OCI-LY1 (cell line): ENCODE data around the gene LIPG.

Experiments used
- H2AFZ ChIP-seq: fragments of 200-600 bp; sonication (generic), shearing (Covaris generic); 2 replicates; pipeline ENCODE4 v1.6.0; 2014; ENCODE audit warnings: antibody characterized with exemption, mild to moderate bottlenecking, low read length
- H3F3A ChIP-seq: fragments of 200-600 bp; sonication (generic), shearing (Covaris generic); 2 replicates; pipeline ENCODE4 v1.6.0; 2014; ENCODE audit warnings: mild to moderate bottlenecking, antibody characterized with exemption, low read length, moderate library complexity; ENCODE audit not compliant: insufficient read depth
- H3K27ac ChIP-seq: fragments of 200-600 bp; sonication (generic); 2 replicates; pipeline ENCODE4 v1.5.1; 2014; ENCODE audit warnings: low read length, mixed run types, mild to moderate bottlenecking, low read depth; ENCODE audit not compliant: poor library complexity, severe bottlenecking
- H3K27me3 ChIP-seq: fragments of 200-600 bp; sonication (generic); 2 replicates; pipeline ENCODE4 v1.6.0; 2014; ENCODE audit warnings: antibody characterized with exemption, mild to moderate bottlenecking, low read length, moderate library complexity; ENCODE audit not compliant: insufficient read depth
- H3K36me3 ChIP-seq: fragments of 200-600 bp; sonication (generic); 2 replicates; pipeline ENCODE4 v1.6.1; 2014; ENCODE audit warnings: mild to moderate bottlenecking, antibody characterized with exemption, low read length, moderate library complexity, mixed read lengths; ENCODE audit not compliant: insufficient read depth
- H3K4me1 ChIP-seq: fragments of 200-600 bp; sonication (generic); 2 replicates; pipeline ENCODE4 v1.5.1; 2014; ENCODE audit warnings: mild to moderate bottlenecking, low read length, moderate library complexity; ENCODE audit not compliant: insufficient read depth, severe bottlenecking
- H3K4me2 ChIP-seq: fragments of 200-600 bp; sonication (generic), shearing (Covaris generic); 2 replicates; pipeline ENCODE4 v1.6.1; 2014; ENCODE audit warnings: low read length
- H3K4me3 ChIP-seq: fragments of 200-600 bp; sonication (generic); 2 replicates; pipeline ENCODE4 v1.5.1; 2014; ENCODE audit warnings: low read length, low read depth, mild to moderate bottlenecking, mixed read lengths; ENCODE audit not compliant: poor library complexity, severe bottlenecking
- H3K79me2 ChIP-seq: fragments of 200-600 bp; shearing (Covaris generic); 2 replicates; pipeline ENCODE4 v1.6.1; 2016; ENCODE audit warnings: mixed run types, low read length, mixed read lengths; ENCODE audit not compliant: insufficient read depth
- H3K9ac ChIP-seq: fragments of 200-600 bp; sonication (generic), shearing (Covaris generic); 2 replicates; pipeline ENCODE4 v1.6.1; 2014; ENCODE audit warnings: mild to moderate bottlenecking, low read length, mixed read lengths
- H3K9me2 ChIP-seq: fragments of 200-600 bp; sonication (generic), shearing (Covaris generic); 2 replicates; pipeline ENCODE4 v1.6.1; 2014; ENCODE audit warnings: low read depth, mild to moderate bottlenecking, low read length, mixed read lengths
- H3K9me3 ChIP-seq: fragments of 200-600 bp; shearing (Covaris generic); 2 replicates; pipeline ENCODE4 v1.6.1; 2014; ENCODE audit warnings: low read length, mixed read lengths
- H4K20me1 ChIP-seq: fragments of 200-600 bp; sonication (generic), shearing (Covaris generic); 2 replicates; pipeline ENCODE4 v1.6.0; 2016; ENCODE audit warnings: mild to moderate bottlenecking, low read length; ENCODE audit not compliant: insufficient read depth
- CTCF ChIP-seq: fragments of 200-600 bp; sonication (generic), shearing (Covaris generic); IDR thresholded peaks from 2 replicates; pipeline ENCODE4 v1.5.1; 2017; ENCODE audit warnings: mild to moderate bottlenecking, antibody characterized with exemption, low read length, moderate library complexity, mixed read lengths
- EZH2 ChIP-seq: fragments of 200-600 bp; sonication (generic), shearing (Covaris generic); IDR thresholded peaks from 2 replicates; pipeline ENCODE4 v1.8.0; 2017; ENCODE audit warnings: borderline replicate concordance, mixed run types, mild to moderate bottlenecking, antibody characterized with exemption, low read length, moderate library complexity, mixed read lengths

LIPG gene

GRCh38 chr18:49537232-49537896 is 24.5 kb upstream of the LIPG start:
- no peak overlapping the region for H2AFZ ChIP-seq
- H3F3A ChIP-seq: no peaks in the 10 kb centered on the region
- TF ChIP-seq EZH2 (no peak), CTCF (no peak)
- no peaks in the 10 kb centered on the region for H3K9me2 ChIP-seq
- H3K27me3 ChIP-seq: no peaks in the 10 kb centered on the region
- no peak overlapping the region for H3K4me2 ChIP-seq
- H3K36me3 ChIP-seq: no peaks in the 10 kb centered on the region
- H3K27ac ChIP-seq: no peak overlapping the region
- H4K20me1 ChIP-seq: no peaks in the 10 kb centered on the region
- H3K9me3 ChIP-seq: peaks cover 8% of the 10 kb centered on the region; the same call in 1 of the 2 replicates
- H3K4me3 ChIP-seq: no peak overlapping the region
- no peaks in the 10 kb centered on the region for H3K79me2 ChIP-seq
- H3K9ac ChIP-seq: no peak overlapping the region
- H3K4me1 ChIP-seq: no peaks in the 10 kb centered on the region

- Histone ChIP-seq H3K4me3 (no peak overlapping the region), H3K79me2 (no peaks in the 10 kb centered on the region), H2AFZ (no peak overlapping the region), H3K9me3 (no peaks in the 10 kb centered on the region), H4K20me1 (no peaks in the 10 kb centered on the region), H3K9ac (no peak overlapping the region), H3K4me1 (no peaks in the 10 kb centered on the region), H3F3A (no peaks in the 10 kb centered on the region), H3K27ac (no peak overlapping the region), H3K9me2 (no peaks in the 10 kb centered on the region), H3K36me3 (no peaks in the 10 kb centered on the region), H3K4me2 (no peak overlapping the region), H3K27me3 (no peaks in the 10 kb centered on the region)
- TF ChIP-seq CTCF: no peak
- no peak for TF ChIP-seq EZH2
These were observed 17.5 kb upstream of the LIPG start for GRCh38 chr18:49544362-49544761.

- Histone ChIP-seq H3K4me2 (no peak overlapping the region), H3K4me3 (no peak overlapping the region), H3K27me3 (no peaks in the 10 kb centered on the region), H3K4me1 (no peaks in the 10 kb centered on the region), H3K9me3 (no peaks in the 10 kb centered on the region), H3K27ac (no peak overlapping the region), H4K20me1 (no peaks in the 10 kb centered on the region), H3K9me2 (no peaks in the 10 kb centered on the region), H2AFZ (no peak overlapping the region), H3K9ac (no peak overlapping the region), H3F3A (no peaks in the 10 kb centered on the region), H3K36me3 (no peaks in the 10 kb centered on the region), H3K79me2 (no peaks in the 10 kb centered on the region)
- TF ChIP-seq CTCF (no peak), EZH2 (no peak)
These were observed 15.6 kb upstream of the LIPG start for GRCh38 chr18:49546278-49546677.
